ENCODE data around the gene CYP2C8.
"Not testable (repeated sequence)": the region's sequence is repeated elsewhere in the genome, so short reads cannot be mapped to it uniquely, and the experiment has no call there.

The CYP2C8 gene

GRCh38 chr10:95069286-95069685 is at the start of gene CYP2C8:
CYP2C8 (minus strand) TSS chr10:95069497; CDS start chr10:95069402, 95 bp downstream.
- DNase-seq (ENCODE audit: low spot score) = no peak

- no peak for DNase-seq (ENCODE audit: low spot score)
Observed at GRCh38 chr10:95116869-95117269, 47.6 kb upstream of the CYP2C8 start.

GRCh38 chr10:95110823-95111222 is 41.5 kb upstream of the CYP2C8 start:
- DNase-seq (ENCODE audit: low spot score) = not testable (repeated sequence)

- no peak for DNase-seq (ENCODE audit: low spot score)
Observed at GRCh38 chr10:95097805-95098204, 28.5 kb upstream of the CYP2C8 start.

- no peak for DNase-seq (ENCODE audit: low spot score)
Observed at GRCh38 chr10:95096143-95096542, 26.8 kb upstream of the CYP2C8 start.

- DNase-seq (ENCODE audit: low spot score) = not testable (repeated sequence)
Observed at GRCh38 chr10:95079626-95080025, 10.3 kb upstream of the CYP2C8 start.

GRCh38 chr10:95077556-95077955 is 8.3 kb upstream of the CYP2C8 start:
- no peak for DNase-seq (ENCODE audit: low spot score)

GRCh38 chr10:95071107-95071660 is 1.9 kb upstream of the CYP2C8 start:
- no peak for DNase-seq (ENCODE audit: low spot score)

- not testable (repeated sequence) for DNase-seq (ENCODE audit: low spot score)
Observed at GRCh38 chr10:95064125-95064524, 5.2 kb downstream of the CYP2C8 start.

GRCh38 chr10:95056744-95057363 is 12.4 kb downstream of the CYP2C8 start:
- no peak for DNase-seq (ENCODE audit: low spot score)

- no peak for DNase-seq (ENCODE audit: low spot score)
Observed at GRCh38 chr10:95049919-95050318, 19.4 kb downstream of the CYP2C8 start.

GRCh38 chr10:95048206-95048605 is 21.1 kb downstream of the CYP2C8 start:
- no peak for DNase-seq (ENCODE audit: low spot score)

- DNase-seq (ENCODE audit: low spot score) = no peak
Observed at GRCh38 chr10:95039281-95039680, 30.0 kb downstream of the CYP2C8 start.

- no peak for DNase-seq (ENCODE audit: low spot score)
Observed at GRCh38 chr10:95035332-95036295, 33.7 kb downstream of the CYP2C8 start.

GRCh38 chr10:95034401-95034800 is 34.9 kb downstream of the CYP2C8 start:
- DNase-seq (ENCODE audit: low spot score) = no peak

- DNase-seq (ENCODE audit: low spot score) = no peak
Observed at GRCh38 chr10:95031656-95032055, 37.6 kb downstream of the CYP2C8 start.

GRCh38 chr10:95026461-95026860 is 42.8 kb downstream of the CYP2C8 start:
- no peak for DNase-seq (ENCODE audit: low spot score)

GRCh38 chr10:94997741-94998174 is 71.5 kb downstream of the CYP2C8 start:
- peak; percentile 59 for DNase-seq (ENCODE audit: low spot score)

- DNase-seq (ENCODE audit: low spot score) = peak; percentile 11
Observed at GRCh38 chr10:94992811-94993210, 76.5 kb downstream of the CYP2C8 start.

GRCh38 chr10:94991243-94991888 is 77.9 kb downstream of the CYP2C8 start:
- DNase-seq (ENCODE audit: low spot score) = peak; percentile 73

- DNase-seq (ENCODE audit: low spot score) = no peak
Observed at GRCh38 chr10:94989192-94989591, 80.1 kb downstream of the CYP2C8 start.

Data from kidney tubule cell (primary cell).